ENCODE results near the gene LRP1.

Gene LRP1

DNA sequence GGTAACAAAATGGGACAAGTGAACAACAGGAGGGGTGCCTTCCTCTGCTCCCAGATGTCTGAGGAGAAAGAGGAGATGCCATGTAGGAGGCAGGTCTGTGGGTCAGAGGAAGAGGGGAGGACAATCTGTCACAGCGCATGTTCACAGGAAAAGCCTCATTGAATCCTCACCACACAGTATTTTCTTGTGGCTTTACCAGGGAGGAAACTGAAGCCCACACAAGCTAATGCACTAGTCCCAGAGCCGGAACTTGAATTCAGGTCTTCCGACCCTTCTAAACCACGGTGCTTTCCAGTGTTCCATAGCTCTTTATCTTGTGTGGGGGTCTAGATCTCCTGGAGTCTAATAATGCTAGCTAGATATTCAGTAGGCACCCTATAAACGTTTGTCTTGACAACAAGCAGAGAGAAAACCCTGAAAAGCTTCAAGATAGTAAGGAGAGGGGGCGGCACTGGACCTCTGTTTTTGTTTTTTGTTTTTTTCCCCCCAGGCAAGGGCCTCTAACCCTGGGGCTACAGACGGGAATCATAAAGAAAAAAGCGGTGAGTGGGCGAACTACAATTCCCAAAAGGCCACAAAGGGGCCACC, 100.9 kb downstream of the LRP1 start:
- no peak for DNase-seq

DNA sequence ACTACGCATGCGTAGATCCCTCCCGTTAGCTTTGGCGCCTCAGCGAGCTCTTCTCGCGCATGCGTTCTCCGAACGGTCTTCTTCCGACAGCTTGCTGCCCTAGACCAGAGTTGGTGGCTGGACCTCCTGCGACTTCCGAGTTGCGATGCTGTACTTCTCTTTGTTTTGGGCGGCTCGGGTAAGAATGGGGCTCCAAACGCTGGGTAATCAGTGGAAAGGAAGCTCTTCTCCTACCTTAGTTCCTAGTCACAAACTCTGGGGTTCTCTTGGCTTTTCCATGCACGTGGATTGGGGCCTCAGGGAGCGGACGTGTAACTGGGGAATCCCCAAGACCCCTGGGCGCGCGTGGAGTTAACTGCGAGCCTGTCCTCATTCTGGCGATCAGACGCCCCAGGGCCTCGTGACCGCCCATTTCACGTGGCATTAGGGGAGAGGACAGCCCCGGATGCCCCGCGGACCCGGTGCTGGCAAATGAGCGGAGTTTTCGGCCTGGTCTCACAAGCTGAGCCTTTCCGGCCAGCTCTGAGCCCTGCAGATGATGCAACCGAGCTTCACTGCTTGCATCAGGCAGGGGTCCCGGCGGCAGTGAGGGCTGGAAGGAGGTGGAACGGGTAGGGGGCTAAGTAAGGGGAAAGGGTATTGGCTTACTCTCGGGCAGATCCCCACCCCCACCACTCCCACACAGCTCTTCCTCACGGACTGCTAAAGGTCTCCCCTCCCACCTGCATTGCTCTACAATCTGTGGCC, 101.5 kb downstream of the LRP1 start, which contains the start of gene SHMT2:
Gene SHMT2 (plus strand): TSS at position 78 of the 747 bp plus-strand sequence. CDS start 68 bp downstream, at position 146.
- peak; percentile 90 for DNase-seq

DNA sequence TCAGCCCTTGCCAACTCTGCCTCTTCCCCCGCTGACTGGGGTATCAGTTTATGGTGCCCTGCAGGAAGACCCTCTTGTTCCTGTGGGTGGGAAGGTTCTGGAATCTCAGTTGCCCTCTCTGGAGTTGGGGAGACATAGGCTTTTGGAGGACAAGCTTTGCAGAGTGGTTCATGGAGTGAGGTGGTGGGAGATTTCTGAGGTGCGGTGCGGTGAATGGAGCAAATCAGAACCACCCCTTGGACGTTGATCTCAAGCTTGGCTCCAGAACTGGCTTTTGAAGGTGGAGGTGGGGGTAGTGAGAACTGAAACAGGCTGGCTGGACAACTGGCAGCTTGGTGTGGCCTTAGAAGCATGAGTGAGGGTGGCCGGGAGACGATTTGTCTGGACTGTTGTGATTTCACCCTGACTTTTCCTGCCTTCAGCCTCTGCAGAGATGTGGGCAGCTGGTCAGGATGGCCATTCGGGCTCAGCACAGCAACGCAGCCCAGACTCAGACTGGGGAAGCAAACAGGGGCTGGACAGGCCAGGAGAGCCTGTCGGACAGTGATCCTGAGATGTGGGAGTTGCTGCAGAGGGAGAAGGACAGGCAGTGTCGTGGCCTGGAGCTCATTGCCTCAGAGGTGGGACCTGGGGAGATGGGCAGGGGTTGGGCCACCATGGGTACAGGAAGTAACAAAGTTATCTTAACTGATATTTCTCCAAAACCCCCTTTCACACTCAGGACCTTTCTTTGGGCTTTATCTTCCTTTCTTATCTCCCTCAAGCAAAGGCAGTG, 102.3 kb downstream of the LRP1 start:
- no peak for DNase-seq

DNA sequence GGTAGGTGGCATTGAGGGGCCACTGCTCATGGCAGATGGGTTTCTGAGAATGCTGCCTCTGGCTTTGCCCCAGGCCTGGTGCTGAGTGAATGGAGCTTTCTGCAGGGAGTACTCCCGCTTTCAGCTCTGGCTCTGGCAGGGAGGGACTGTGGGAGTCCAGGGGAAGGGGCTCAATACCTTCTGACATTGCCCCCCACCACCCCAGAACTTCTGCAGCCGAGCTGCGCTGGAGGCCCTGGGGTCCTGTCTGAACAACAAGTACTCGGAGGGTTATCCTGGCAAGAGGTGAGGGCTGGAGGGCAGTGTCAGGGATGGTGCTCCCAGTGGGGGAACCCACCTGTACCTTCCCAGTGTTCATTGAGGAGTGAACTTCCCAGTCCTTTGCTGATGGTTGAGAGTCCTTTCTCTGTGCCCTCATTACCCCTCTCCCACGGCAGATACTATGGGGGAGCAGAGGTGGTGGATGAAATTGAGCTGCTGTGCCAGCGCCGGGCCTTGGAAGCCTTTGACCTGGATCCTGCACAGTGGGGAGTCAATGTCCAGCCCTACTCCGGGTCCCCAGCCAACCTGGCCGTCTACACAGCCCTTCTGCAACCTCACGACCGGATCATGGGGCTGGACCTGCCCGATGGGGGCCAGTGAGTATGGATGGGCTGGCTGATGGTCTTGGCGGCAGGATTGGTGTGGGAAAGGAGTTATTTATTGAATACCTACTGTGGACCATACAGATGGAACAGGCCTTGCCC, 103.2 kb downstream of the LRP1 start:
- DNase-seq: no peak

DNA sequence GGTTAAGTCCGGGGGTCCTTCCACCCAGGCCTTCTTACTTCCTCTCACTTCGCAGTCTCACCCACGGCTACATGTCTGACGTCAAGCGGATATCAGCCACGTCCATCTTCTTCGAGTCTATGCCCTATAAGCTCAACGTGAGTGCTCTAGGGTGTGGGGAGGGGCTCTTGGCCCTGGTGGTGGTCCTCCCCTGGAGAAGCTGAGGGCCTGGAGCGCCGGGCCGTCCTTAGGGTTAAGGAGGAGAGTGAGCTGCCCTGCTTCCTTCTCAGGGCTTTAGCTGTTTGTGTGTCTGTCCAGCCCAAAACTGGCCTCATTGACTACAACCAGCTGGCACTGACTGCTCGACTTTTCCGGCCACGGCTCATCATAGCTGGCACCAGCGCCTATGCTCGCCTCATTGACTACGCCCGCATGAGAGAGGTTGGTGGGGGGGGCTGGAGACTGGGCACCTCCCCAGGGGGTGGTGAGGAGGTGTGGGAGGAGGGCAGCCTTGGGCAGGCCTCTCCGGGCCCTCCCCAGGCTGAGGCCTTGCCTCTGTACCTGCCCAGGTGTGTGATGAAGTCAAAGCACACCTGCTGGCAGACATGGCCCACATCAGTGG, 104.0 kb downstream of the LRP1 start:
- no peak for DNase-seq

DNA sequence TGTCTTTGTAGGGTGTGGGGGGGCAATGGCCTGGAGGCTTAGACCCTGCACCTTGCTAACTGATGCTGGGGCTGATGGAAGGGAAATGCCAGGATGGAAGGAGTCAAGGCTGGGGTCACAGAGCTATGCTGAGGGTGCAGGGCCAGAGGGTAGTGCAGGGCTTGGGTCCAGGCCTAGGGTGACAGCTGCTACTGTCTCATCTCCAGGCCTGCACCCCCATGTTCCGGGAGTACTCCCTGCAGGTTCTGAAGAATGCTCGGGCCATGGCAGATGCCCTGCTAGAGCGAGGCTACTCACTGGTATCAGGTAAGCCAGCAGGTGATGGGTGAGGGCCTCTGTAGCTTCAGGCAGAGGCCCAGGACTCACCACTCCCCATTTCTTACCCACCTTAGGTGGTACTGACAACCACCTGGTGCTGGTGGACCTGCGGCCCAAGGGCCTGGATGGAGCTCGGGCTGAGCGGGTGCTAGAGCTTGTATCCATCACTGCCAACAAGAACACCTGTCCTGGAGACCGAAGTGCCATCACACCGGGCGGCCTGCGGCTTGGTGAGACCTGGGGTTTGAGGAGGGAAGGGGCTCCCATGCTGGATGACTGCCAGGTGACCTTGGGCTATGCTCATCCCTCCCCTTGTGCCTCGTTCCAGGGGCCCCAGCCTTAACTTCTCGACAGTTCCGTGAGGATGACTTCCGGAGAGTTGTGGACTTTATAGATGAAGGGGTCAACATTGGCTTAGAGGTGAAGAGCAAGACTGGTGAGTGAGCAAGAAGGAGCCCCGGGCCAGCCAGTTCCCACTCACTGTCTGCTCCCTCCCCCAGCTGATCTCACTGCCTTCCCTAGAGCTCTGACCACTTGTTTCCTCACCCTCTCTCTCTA, 105.3 kb downstream of the LRP1 start:
- no peak for DNase-seq

DNA sequence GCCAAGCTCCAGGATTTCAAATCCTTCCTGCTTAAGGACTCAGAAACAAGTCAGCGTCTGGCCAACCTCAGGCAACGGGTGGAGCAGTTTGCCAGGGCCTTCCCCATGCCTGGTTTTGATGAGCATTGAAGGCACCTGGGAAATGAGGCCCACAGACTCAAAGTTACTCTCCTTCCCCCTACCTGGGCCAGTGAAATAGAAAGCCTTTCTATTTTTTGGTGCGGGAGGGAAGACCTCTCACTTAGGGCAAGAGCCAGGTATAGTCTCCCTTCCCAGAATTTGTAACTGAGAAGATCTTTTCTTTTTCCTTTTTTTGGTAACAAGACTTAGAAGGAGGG, 105.9 kb downstream of the LRP1 start:
- no peak for DNase-seq

DNA sequence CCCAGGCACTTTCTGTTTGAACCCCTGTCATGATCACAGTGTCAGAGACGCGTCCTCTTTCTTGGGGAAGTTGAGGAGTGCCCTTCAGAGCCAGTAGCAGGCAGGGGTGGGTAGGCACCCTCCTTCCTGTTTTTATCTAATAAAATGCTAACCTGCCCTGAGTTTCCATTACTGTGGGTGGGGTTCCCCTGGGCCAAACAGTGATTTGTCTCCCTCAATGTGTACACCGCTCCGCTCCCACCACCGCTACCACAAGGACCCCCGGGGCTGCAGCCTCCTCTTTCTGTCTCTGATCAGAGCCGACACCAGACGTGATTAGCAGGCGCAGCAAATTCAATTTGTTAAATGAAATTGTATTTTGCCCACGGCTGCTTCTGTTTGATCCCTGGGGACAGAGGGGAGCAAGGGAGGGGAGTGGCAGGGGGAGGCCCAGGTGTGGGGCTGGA, 106.3 kb downstream of the LRP1 start:
- DNase-seq: no peak

DNA sequence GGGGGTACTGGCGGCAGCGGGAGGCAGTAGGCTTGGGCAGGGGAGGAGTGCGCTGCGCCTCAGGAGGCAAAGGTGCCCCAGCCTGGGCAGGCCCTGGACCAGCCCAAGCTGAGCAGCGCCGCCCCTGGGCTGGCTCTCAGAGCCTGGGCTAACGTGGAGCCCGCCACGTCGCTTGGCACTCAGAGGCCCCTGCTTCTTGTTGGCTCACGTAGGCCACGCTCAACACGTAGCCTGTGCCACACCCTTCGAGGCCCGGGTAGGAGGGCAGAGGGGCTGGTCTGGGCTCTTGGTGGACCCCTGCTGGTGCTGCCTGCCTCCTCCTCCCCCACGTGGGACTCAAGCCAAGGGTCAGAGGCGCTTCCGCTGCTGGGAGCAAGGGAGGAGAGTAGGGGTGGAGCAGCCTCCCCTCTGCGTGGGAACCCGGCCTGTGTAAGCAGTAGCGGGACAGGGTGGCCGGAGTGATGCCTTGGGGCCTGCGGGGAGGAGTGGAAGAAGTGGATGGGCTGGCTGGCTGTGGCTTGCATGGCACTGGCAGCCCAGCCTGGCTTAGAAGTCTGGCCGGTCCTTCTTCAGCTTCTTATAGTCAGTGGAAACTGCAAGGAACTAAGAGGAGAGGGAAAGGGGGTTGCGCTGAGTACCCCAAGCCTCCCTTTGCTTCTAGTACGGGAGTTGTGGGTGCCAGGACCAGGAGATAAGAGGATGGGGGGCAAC, 106.9 kb downstream of the LRP1 start:
- DNase-seq: no peak

DNA sequence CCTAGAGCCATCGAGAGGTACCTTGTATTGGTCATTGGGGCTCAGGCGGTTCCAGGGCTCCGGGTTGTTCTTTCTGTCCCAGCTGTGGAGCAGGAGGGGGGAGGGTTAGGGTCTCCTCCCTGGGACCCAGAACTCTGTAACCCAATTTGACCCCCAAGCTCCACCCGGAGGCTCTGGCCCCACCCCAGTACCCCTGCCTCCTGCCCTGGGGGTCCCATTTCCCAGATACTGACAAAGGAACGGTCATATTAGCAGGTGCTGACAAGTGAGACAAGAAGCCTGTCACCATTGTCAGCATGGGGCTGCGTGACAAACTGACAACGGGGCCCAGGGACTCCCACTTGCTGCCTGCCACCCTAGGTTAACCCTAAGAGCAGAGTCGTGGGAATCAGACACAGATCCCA, 107.4 kb downstream of the LRP1 start:
- DNase-seq: no peak

DNA sequence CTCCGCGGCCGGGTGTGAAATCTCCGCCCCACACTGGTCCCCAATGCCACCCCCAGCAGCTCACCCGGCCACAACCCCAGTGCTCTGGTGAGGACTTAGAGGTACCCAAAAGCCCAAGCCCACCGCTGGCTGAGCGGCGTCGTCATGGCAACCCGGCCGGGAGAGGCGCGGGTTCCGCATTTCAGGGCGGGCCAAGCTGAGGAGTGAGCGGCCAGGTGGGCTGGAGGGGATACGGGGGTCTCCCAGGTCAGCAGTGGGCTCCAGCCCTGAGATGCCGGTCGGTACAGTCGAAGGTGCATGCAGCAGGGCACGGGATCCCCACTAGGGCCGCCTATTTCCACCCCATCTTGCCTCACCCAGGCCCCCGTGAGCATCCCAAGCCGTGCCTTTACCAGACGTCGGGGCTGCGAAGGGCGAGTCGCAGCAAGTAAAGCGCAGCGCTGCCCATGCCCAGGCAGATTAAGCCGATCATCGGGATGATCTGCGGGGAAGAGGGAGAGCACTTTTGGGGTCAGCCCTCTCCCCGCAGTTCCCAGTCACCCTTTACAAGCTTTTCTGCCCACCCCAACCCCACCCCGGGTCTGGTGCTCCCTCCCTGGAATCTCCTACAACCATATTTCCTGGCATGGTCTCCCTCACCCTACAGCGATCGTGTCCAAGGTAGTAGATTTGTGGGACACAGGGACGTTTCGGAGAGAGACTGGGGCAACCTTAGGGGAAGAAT, 108.1 kb downstream of the LRP1 start:
- no peak for DNase-seq

DNA sequence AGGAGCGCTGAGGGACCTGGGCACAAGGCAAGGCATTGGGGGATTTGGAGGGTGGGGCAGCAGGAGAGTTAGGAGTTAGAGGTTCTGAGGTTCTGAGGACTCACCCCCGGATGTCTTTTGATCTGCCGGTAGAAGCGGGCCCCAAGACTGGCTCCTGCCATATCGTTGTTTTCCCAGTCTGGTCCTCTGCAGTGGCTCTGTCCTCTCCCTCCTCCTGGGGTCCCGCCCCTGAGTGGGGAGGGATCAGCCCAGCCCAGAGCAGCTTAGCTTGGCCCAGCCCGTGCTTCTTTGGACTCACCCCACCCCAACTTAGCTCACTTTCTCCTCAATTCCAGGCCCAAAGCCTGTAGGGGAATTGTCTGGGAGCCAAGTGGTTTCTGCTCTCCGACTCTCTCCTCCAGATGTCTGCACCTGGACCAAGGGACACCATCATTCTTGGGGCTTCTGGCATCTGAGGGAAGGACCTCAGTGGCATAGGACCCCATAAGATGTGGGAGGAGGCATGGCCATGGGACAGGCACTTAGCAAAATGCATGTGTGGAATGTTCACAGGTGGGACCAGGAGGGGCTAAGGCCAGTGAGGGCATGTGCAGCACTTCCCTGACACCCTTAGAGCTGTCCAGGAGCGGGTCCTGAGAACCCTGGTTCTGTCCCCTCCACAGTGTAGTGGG, 108.8 kb downstream of the LRP1 start:
- DNase-seq: no peak

DNA sequence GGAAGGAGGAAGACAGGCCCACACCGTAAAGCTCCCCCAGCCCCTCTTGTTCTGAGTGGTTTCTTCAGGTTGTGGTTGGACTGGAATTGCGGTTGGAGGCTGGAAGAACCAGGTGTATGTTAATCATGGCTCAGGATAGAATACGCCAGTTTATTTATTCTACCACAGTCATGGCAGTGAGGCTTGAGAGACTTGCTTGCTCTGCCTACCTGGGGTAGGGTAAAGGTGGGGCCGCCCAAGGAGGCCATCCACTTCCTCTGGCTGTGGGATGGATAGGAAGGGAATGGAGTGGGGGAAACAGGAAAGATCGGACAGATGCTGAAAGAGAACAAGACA, 109.3 kb downstream of the LRP1 start:
- no peak for DNase-seq

DNA sequence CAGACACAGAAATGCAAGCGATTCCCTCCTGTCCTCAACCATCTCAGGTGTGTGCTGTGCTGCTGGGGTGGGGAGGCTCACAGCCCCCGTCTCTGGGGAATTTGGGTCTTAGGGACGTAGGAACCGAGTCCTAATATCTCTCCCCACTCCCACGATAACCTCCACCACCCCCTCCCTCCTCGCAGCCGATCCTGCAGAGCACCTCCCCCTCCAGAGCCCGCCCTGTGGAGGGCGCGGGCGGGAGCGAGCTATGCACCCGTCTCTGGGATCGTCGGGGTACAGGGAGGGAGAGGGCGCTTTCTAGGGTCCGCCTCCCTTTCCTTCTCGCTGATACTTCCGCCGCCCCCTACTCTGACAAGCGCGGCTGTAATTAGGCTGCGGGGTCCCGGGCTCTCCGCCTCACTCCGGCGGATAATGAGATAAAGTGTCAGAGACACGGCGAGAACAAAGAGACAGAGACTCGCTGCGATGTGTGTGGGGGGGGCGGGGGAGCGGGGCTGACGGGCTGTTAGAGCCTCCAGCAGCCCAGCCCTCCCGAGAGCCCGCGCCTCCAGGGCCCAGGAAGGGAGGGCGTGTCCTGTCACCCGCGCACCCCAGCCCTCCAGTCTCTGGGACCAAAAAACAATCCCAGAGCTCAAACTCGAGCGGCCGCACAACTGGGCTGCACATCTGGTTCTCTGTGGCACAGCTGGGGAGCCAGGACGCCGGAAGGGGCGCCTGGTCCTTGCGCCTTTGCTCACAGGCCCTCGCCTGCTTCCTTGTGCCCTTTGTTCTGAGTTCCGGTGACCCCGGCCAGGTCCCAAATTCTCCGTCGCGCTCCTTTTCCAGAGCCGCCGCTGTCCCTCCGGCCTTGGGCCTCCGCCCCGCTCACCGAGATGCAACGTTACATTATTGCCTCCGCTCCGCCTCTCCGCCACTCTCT, 109.9 kb downstream of the LRP1 start:
- DNase-seq: no peak

DNA sequence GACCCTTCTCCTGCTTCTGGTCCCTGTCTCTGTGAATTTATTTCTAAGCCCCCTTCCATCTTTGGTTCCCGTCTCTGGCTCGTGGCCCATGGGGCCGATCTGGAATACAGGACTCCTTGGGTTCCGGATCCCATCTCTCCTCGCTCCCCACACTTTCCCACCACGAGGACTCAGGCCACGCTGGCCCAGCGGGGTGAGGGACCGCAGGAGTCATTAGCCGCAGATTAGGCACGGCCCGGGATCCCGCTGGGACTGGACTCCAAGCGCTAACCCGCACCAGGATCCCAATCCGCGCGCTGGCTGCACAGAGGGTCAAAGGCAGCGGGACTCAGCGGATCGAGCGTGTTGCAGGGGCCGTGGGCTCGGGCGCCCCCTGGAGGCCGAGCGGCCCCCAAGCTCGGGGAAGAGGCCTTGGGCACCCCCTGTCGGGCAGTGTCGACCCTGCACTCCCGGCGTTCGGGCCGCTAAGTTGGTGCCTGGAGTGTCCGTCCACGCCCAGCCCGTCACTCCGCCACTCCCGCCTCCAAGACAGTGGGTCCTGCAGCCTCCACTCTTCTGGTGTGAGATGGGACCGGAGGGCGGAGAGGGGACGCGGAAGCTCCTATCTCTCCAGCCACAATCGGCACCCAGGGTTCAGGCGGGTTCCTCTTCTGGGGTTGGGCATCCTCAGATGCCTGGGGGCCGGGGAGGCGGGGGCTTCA, 110.7 kb downstream of the LRP1 start:
- DNase-seq: peak; percentile 46

DNA sequence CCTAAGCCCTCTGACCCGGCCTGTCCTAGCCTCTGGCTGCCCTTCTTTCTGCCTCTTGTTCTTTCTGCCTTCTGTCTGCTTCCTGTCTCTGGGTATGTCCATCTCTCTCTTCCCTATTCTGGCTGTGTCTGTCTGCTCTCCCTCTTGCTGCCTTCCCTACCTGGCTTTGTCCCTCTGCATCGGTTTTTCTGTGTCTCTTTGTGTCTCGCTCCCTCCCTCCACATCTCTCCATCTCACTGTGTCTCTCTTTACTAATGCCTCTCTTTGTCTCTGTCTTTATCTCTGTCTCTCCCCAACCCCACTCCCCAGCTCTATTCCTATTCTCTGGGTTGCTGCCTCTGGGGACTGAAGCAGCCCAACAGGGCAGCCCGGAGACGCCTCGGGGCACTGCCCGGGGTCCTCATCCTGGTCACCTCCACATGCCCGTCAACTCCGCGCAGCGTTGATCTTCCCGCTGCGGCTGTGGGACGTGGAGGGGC, 111.3 kb downstream of the LRP1 start:
- no peak for DNase-seq

DNA sequence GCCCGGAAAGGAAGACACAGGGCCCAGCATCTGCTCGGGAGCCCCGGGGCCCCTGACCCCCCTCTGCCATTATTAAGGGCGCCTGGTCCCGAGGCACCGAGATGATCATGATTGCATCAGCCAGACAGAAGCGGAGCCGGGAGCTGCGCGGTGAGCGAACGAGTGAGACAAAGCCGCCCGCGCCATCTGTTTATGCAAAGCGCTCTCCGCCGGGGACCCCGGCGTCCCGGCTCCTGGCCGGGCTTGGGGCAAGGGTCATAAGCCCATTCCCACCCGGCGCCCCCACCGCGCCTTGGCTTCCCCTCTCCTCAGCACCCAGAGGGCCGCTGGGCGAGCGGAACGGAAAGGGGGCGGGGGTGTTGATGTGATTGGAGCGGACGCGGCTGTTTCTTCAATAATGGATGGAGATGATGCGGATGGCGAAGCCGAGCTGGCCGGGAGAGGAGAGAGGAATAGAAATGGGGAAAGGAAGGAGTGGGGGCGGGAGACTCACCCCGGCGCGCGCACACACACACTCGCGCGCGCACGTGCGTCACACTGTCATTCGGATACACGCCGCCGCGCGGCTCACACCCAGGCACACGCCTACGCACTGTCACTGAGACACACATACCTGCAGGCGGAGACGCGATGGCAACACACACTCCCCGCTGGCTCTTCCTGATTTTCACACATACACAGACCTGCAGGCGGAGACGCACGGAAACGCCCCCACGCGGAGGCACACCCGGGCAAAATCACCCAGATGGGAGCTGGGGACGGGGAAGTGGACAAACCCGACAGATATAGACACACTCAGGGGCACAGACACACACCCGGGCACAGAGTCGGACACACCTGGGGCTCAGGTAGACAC, 112.0 kb downstream of the LRP1 start:
- peak; percentile 31 for DNase-seq
